OCI-M1 (cell line): ENCODE results near the gene TRIM52.

Source experiments
- DNase-seq: peaks from one replicate; lab custom pipeline; 2025; lab: John Stamatoyannopoulos, UW

TRIM52 gene

GRCh38 chr5:181233801-181234454 is 27.0 kb downstream of the TRIM52 start:
- no peak for DNase-seq

DNA sequence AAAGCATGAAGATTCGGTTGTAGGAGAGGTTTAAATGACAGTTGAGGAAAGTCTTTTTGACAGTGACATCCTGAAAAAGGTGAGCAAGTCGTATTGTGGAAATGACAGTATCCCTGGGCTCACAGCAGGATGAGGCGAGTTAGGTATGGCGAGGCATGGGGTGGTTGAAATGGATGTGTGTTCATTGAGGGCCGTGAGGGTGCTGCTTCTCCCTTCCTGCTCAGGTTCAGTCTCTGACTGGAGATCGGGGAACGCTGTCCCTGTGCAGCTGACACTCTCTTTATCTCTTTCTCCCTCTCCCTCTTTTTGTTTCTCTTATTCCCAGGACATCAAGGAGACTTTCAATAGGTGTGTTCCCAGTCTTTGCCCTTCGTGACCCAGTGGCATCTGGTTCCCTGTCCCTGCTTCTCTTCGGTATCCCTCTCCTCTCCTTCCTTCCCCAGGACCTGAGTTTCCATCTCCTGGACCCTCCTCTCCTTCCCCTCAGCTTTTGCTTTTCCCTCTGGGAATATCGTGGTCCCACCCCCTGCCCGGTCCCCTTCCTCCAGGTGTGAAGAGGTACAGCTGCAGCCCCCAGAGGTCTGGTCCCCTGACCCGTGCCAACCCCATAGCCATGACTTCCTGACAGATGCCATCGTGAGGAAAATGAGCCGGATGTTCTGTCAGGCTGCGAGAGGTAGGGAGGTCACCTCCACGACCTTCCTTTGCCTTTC is 27.7 kb downstream of the TRIM52 start:
- no peak for DNase-seq

DNA sequence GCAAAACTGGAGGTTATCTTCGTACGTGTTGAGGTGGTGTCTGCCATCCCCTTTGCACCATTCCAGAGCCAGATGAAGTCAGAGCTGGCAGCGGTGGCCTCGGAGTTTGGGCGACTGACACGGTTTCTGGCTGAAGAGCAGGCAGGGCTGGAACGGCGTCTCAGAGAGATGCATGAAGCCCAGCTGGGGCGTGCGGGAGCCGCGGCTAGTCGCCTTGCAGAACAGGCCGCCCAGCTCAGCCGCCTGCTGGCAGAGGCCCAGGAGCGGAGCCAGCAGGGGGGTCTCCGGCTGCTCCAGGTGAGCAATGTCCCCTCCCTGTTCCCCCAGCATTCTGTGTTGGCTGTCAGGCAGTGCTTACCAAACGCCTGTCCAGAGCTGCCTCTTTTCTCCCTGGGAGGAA is 28.4 kb downstream of the TRIM52 start:
- no peak for DNase-seq

DNA sequence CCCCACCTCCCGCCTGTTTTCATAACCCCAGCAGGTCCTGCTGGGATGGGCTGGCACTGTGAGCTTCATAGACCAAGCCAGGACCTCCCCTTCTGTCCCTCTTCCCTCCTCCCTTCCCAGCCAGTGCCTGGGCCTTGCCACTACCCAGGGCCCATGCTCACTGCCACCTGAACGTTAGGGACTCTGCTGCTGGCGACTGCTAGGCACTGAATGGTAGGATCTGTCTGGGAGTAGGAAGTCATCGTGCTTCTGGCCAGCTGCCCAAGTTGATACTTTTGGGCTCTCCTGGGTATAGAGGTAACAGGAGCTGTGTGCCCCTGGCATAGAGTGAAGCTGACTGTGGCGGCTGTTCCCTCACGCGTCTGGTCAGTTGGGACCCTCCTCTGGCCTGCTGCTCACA is 29.5 kb downstream of the TRIM52 start:
- DNase-seq, result no peak

GRCh38 chr5:181230551-181230950 is 30.4 kb downstream of the TRIM52 start:
- no peak for DNase-seq

GRCh38 chr5:181229996-181230395 is 30.9 kb downstream of the TRIM52 start:
- DNase-seq, result no peak

DNA sequence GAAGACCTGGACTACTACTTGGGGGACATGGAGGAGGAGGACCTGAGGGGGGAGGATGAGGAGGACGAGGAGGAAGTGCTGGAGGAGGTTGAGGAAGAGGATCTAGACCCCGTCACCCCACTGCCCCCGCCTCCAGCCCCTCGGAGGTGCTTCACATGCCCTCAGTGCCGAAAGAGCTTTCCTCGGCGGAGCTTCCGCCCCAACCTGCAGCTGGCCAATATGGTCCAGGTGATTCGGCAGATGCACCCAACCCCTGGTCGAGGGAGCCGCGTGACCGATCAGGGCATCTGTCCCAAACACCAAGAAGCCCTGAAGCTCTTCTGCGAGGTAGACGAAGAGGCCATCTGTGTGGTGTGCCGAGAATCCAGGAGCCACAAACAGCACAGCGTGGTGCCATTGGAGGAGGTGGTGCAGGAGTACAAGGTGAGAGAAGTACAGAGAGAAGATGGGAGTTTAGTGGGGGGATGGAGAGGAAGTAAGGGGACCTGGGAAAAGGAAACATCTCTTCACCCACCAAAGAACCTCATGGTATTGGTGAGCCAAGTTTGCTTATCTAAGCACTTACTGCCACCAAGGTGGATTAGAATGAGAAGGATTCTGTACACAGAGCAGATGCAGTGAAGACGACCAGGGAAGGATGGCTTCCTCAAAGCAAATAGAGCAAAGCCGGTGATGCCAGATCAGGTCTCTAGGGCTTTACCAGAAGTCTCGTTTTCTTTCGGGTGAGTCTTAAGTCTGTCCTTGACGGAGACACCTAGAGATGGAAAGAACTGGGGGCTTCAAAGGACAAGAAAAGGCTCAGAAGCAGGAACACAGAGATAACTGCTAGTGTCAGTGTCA is 36.3 kb downstream of the TRIM52 start:
- DNase-seq, result no peak

DNA sequence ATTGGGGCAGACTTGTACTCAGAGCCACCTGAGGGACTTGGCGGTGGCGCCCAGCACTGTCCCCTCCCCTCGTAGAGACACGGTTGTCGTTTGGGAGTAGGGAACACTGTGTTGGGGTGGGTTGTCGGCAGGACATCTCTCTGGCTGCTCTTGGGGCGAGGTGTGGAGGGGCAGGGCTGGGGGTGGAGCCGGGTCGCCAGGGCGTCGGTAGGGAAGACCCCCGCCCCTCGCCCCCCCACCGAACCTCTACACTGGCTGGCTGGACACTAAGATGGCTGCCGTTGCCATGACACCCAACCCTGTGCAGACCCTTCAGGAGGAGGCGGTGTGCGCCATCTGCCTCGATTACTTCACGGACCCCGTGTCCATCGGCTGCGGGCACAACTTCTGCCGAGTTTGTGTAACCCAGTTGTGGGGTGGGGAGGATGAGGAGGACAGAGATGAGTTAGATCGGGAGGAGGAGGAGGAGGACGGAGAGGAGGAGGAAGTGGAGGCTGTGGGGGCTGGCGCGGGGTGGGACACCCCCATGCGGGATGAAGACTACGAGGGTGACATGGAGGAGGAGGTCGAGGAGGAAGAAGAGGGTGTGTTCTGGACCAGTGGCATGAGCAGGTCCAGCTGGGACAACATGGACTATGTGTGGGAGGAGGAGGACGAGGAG is 37.1 kb downstream of the TRIM52 start:
- DNase-seq, result no peak

DNA sequence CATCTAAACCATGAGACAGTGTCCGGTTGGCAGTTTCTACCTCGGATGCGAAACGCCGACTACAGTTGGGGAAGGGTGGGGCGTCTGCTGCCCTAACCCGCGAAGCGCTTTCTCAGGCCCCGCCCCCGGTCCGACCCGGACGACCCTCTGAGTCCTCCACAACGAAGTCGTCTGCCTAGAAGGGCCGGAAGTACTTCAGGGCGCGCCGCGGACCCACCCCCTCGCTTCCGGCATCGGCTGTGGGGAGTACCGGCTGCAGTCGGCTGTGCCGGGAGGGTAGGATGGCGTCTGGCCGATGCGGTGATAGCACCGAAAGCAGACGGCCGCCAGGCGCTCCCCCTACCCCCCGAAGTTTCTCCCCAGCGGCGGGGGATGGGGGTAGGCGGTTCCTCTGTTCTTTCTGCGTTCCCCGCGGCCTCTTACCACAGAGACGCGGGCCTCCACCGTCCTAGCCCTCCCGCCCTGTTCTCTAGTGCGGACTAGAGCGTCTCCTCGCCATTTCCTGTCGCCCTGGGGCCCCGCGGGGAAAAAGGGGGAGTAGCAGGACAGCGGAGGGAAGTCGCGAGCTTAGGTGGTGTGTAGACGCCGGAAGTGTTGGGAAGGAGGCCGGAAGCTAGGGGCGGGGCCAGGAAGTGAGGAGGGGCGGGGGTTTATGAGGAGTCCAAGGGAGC is 37.8 kb downstream of the TRIM52 start, which contains the start of gene TRIM41:
TRIM41 (plus strand) TSS at position 224 of the 671 bp plus-strand sequence. CDS start 719 bp downstream, outside the sequence.
- no peak for DNase-seq

GRCh38 chr5:181222630-181223057 is 38.3 kb downstream of the TRIM52 start:
- DNase-seq, result no peak

GRCh38 chr5:181221792-181222629 is 38.9 kb downstream of the TRIM52 start:
- no peak for DNase-seq

DNA sequence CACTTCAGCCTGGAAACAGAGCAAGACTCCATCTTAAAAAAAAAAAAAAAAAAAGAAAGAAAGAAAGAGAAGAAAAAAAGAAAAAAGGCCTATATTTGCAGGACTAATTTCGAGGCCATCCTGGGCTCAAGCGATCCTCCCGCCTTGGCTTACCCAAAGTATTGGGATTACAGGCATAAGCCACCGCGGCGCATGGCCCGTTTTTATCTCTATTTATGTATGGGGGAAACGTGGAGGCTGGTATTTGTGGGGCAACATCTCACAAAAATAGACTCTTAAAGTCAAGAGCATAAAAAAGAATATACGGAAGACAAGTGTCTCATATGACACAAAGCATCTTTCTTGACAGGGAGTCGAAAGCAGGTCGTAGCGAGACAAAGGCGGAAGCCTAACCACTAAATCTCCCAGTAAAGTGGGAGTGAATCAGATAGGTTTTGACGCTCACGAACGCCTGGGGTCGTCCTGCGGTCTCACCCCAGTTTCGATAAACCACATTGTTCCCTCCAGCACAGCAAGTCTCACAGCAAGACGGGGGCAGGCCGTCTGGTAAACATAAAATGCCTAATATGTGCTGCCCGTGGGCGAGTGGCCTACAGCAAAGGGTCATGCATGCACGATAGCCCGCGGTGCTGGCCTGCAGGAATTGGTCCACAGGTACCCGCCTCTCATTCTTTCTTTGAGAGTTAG is 39.7 kb downstream of the TRIM52 start:
- no peak for DNase-seq

- DNase-seq, result no peak
Measured at GRCh38 chr5:181220178-181220515, 40.8 kb downstream of the TRIM52 start.

GRCh38 chr5:181219262-181220177 is 41.4 kb downstream of the TRIM52 start:
- no peak for DNase-seq

GRCh38 chr5:181218795-181219124 is 42.2 kb downstream of the TRIM52 start:
- DNase-seq, result no peak

DNA sequence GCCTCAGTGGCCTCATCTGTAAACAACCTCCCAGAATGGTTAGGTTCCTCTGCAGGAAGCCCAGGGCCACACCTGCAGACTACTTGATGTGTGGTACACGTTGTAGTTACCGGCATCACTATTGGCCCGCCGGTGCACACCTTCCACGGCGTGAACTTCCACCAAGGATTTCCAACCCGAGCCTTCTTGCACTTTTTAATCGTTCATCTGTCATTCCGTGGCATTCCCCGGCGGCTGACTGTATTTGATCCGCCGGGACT is 43.2 kb downstream of the TRIM52 start:
- DNase-seq, result no peak

DNA sequence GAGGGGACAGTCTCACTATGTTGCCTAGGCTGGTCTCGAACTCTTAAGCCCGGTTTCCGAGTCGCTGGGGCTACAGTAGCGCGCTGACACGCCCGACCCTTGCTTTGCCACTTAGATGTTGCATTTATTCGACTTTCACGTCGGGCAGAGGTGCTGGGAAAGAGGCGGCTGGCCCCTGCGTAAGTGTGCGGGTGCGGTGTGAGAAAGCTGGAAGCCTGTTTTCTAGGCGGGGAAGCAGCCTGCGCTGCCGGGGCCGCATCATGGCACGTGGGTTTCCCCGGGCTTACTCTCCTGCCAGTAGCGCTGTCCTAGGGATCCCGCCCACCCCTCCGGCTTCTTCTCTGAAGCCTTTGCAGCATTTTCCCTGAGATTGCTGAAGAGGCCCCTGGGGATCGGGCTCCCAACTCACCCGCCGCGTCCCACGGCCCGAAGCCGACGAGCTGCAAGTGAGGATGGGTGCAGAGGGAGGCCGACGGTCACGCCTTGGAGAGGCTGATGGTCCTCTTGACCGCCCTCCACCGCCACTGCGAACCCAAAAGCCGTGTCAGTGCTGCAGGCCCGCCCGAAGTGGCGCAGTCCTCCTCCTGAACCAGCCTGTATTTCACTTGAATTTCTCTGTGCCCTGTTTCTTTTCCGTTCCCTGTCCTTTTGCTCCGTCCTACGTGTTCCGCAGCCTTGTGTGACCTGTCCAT is 43.7 kb downstream of the TRIM52 start:
- DNase-seq, result no peak

DNA sequence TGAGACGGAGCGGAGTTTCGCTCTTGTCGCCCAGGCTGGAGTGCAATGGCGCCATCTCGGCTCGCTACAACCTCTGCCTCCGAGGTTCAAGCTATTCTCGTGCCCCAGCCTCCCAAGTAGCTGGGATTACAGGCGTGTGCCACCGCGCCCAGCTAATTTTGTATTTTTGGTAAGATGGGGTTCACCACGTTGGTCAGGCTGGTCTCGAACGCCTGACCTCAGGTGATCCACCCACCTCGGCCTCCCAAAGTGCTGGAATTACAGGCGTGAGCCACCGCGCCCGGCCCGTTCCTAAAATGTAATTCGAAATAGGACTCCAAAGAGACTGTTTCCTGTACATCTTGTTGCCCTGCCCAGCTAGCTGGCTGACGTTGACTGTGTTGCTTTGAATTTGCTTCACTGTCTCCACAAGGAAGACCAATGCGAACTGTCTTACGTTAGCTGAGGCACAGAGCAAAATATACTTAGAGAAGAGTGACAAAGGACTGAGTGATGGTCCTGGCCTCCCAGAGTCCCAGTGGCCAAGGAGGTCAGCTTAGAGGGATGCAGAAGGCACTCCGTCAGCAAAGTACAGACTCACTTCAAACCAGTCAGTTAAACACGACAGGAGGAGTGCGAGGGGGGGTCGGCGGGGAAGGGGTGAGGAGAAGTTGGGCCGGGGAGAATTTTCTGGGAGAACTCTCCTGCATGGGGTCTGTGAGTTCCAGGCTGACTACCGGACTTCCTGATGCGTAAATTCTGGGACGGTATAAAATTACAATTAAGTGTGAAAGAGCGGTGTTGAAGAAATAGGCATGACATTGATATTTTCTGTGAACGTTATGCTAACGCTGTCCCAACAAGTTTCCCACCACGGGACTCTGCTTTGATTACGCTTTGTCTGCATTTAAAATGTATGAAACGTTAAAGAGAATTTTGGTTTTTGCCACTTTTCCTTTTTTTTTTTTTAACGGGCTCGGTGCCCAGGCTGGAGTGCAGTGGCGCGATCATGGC is 44.6 kb downstream of the TRIM52 start:
- no peak for DNase-seq
